HG03521 (cell line): ENCODE measurements around the gene RYR2.
"Not testable (repeated sequence)": the region's sequence is repeated elsewhere in the genome, so short reads cannot be mapped to it uniquely, and the experiment has no call there.

Source experiments
- ATAC-seq: cut with Tn5 transposase; IDR thresholded peaks from one replicate; pipeline ENCODE4 v1.9.1; 2021; ENCODE audit warnings: mild to moderate bottlenecking, moderate library complexity; ENCODE audit not compliant: unreplicated experiment

The RYR2 gene

GRCh38 chr1:237324226-237324625 is 282.2 kb downstream of the RYR2 start:
- ATAC-seq = no peak

- no peak for ATAC-seq
These were observed 285.1 kb downstream of the RYR2 start for GRCh38 chr1:237327061-237327460.

GRCh38 chr1:237340892-237341291 is 298.9 kb downstream of the RYR2 start:
- ATAC-seq = no peak

- no peak for ATAC-seq
These were observed 299.4 kb downstream of the RYR2 start for GRCh38 chr1:237341391-237341790.

- ATAC-seq = no peak
These were observed 300.7 kb downstream of the RYR2 start for GRCh38 chr1:237342730-237343129.

- no peak for ATAC-seq
These were observed 310.8 kb downstream of the RYR2 start for GRCh38 chr1:237352747-237353146.

GRCh38 chr1:237353918-237354317 is 311.9 kb downstream of the RYR2 start:
- ATAC-seq = no peak

- ATAC-seq = no peak
These were observed 313.0 kb downstream of the RYR2 start for GRCh38 chr1:237355022-237355421.

- ATAC-seq = no peak
These were observed 316.6 kb downstream of the RYR2 start for GRCh38 chr1:237358555-237358954.

GRCh38 chr1:237367758-237368157 is 325.8 kb downstream of the RYR2 start:
- ATAC-seq = no peak

GRCh38 chr1:237371477-237371876 is 329.5 kb downstream of the RYR2 start:
- ATAC-seq = not testable (repeated sequence)

GRCh38 chr1:237383791-237384190 is 341.8 kb downstream of the RYR2 start:
- ATAC-seq = no peak

- ATAC-seq = no peak
These were observed 342.2 kb downstream of the RYR2 start for GRCh38 chr1:237384213-237384612.

- no peak for ATAC-seq
These were observed 344.6 kb downstream of the RYR2 start for GRCh38 chr1:237386362-237387143.

GRCh38 chr1:237387144-237387505 is 345.1 kb downstream of the RYR2 start:
- no peak for ATAC-seq

GRCh38 chr1:237390823-237391222 is 348.8 kb downstream of the RYR2 start:
- no peak for ATAC-seq

GRCh38 chr1:237393632-237394031 is 351.6 kb downstream of the RYR2 start:
- ATAC-seq = no peak

GRCh38 chr1:237394281-237394680 is 352.3 kb downstream of the RYR2 start:
- ATAC-seq = no peak

GRCh38 chr1:237396426-237396825 is 354.4 kb downstream of the RYR2 start:
- no peak for ATAC-seq

- ATAC-seq = no peak
These were observed 356.8 kb downstream of the RYR2 start for GRCh38 chr1:237398751-237399150.

- ATAC-seq = no peak
These were observed 363.9 kb downstream of the RYR2 start for GRCh38 chr1:237405912-237406311.

GRCh38 chr1:237411621-237412020 is 369.6 kb downstream of the RYR2 start:
- ATAC-seq = no peak
